ENCODE results near the gene ERFL.

ERFL gene

DNA sequence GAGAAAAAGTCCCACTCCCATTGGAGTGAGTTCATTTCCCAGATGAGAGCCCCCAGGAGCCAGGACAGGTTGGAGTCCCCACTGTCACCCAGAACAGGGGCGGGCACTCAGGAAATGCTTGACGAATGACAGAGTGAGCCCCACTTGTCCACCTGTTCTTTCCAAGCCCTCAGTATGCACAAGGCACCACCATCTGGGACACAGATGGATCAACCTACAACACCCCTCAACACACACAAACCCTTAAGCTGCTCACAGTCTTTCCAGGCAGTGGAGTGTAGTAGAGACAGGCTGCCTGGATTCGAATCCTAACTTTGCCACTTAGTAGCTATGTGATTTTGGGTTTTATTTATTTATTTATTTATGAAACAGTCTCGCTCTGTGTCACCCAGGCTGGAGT, 37.3 kb downstream of the ERFL start:
- H3K4me1 ChIP-seq (ENCODE audit: low read length) = peaks cover 34% of the 10 kb centered on the region
- H3K27me3 ChIP-seq (ENCODE audit: low read depth, low read length) = no peaks in the 10 kb centered on the region
- no peak for TF ChIP-seq EZH2phosphoT487 (IDR thresholded peaks at IDR 0.05; ENCODE audit: low read depth)
- TF ChIP-seq, protein P1, sequence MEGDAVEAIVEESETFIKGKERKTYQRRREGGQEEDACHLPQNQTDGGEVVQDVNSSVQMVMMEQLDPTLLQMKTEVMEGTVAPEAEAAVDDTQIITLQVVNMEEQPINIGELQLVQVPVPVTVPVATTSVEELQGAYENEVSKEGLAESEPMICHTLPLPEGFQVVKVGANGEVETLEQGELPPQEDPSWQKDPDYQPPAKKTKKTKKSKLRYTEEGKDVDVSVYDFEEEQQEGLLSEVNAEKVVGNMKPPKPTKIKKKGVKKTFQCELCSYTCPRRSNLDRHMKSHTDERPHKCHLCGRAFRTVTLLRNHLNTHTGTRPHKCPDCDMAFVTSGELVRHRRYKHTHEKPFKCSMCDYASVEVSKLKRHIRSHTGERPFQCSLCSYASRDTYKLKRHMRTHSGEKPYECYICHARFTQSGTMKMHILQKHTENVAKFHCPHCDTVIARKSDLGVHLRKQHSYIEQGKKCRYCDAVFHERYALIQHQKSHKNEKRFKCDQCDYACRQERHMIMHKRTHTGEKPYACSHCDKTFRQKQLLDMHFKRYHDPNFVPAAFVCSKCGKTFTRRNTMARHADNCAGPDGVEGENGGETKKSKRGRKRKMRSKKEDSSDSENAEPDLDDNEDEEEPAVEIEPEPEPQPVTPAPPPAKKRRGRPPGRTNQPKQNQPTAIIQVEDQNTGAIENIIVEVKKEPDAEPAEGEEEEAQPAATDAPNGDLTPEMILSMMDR (IDR thresholded peaks at IDR 0.05; ENCODE audit: low read depth, low read length) = no peak
- H3K4me3 ChIP-seq (ENCODE audit: low read length) = no peak overlapping the region
- no peaks in the 10 kb centered on the region for H3K9me3 ChIP-seq (ENCODE audit: insufficient read depth, low read length)
- H3K79me2 ChIP-seq (ENCODE audit: low read length) = peaks cover 13% of the 10 kb centered on the region
- H3K36me3 ChIP-seq (replicated peaks; ENCODE audit: low read depth, low read length) = peaks cover 22% of the 10 kb centered on the region
- no peak overlapping the region for H3K27ac ChIP-seq (ENCODE audit: low read length)
- H3K9ac ChIP-seq (ENCODE audit: low read length) = no peak overlapping the region
- H4K20me1 ChIP-seq (ENCODE audit: insufficient read depth, low read length) = peaks cover 17% of the 10 kb centered on the region
- no peak overlapping the region for H2AFZ ChIP-seq (ENCODE audit: low read depth, low read length)
- no peak overlapping the region for H3K4me2 ChIP-seq (ENCODE audit: low read length)

DNA sequence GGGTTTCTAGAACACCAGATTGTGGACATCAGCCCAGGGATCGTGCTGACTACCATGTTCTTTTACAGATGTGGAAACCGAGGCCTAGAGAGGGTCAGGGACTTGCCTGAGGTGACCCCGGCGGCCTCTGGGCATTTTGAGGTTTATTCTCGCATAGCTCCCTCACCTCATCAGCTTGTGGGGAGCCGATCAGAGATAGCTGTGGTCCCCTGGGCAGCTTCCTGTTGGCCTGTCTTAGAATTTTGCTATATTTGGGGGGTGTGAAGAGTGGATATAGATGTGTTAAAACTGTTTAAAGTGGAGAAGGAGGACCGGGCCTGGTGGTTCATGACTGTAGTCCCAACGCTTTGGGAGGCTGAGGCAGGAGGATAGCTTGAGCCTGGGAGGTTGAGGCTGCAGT, 38.4 kb downstream of the ERFL start:
- peaks cover 21% of the 10 kb centered on the region for H3K79me2 ChIP-seq (ENCODE audit: low read length)
- H3K36me3 ChIP-seq (replicated peaks; ENCODE audit: low read depth, low read length) = peaks cover 17% of the 10 kb centered on the region
- peaks cover 17% of the 10 kb centered on the region for H4K20me1 ChIP-seq (ENCODE audit: insufficient read depth, low read length)

DNA sequence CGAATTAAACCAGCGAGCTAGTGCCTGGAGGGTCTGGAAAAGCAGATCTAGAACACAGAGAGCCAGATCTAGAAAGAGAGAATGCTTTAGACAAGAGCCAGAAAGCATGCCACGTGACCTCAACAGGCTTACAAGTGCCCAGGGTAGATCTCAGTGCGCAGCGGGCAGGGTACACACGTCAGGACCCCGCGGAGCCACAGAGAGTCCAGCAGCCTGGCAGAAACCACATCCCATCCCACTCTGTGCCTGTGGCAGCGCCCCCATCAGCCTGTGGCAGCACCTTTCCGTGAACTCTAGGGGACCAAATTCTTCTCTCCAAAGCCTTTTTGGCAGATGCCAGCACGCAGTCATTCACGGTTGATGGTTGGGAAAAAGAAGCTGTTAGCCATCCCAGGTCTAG, 39.3 kb downstream of the ERFL start:
- Histone ChIP-seq H3K9me3 (ENCODE audit: insufficient read depth, low read length) (no peaks in the 10 kb centered on the region), H3K36me3 (replicated peaks; ENCODE audit: low read depth, low read length) (peaks cover 17% of the 10 kb centered on the region), H4K20me1 (ENCODE audit: insufficient read depth, low read length) (peaks cover 17% of the 10 kb centered on the region), H3K27me3 (ENCODE audit: low read depth, low read length) (no peaks in the 10 kb centered on the region), H3K9ac (ENCODE audit: low read length) (no peak overlapping the region), H3K4me2 (ENCODE audit: low read length) (no peak overlapping the region), H3K4me1 (ENCODE audit: low read length) (peaks cover 26% of the 10 kb centered on the region), H2AFZ (ENCODE audit: low read depth, low read length) (no peak overlapping the region), H3K4me3 (ENCODE audit: low read length) (no peak overlapping the region), H3K27ac (ENCODE audit: low read length) (no peak overlapping the region), H3K79me2 (ENCODE audit: low read length) (peaks cover 28% of the 10 kb centered on the region)
- TF ChIP-seq, protein P1 (IDR thresholded peaks at IDR 0.05; ENCODE audit: low read depth, low read length) = no peak
- no peak for TF ChIP-seq EZH2phosphoT487 (IDR thresholded peaks at IDR 0.05; ENCODE audit: low read depth)

More for the DNA sequence above, 38.4 kb downstream of the ERFL start:
- Histone ChIP-seq H3K4me2 (ENCODE audit: low read length) (no peak overlapping the region), H3K9me3 (ENCODE audit: insufficient read depth, low read length) (no peaks in the 10 kb centered on the region), H2AFZ (ENCODE audit: low read depth, low read length) (no peak overlapping the region), H3K27me3 (ENCODE audit: low read depth, low read length) (no peaks in the 10 kb centered on the region), H3K27ac (ENCODE audit: low read length) (no peak overlapping the region), H3K4me3 (ENCODE audit: low read length) (no peak overlapping the region), H3K9ac (ENCODE audit: low read length) (no peak overlapping the region), H3K4me1 (ENCODE audit: low read length) (peaks cover 33% of the 10 kb centered on the region)
- TF ChIP-seq, protein P1 (IDR thresholded peaks at IDR 0.05; ENCODE audit: low read depth, low read length) = no peak
- no peak for TF ChIP-seq EZH2phosphoT487 (IDR thresholded peaks at IDR 0.05; ENCODE audit: low read depth)

DNA sequence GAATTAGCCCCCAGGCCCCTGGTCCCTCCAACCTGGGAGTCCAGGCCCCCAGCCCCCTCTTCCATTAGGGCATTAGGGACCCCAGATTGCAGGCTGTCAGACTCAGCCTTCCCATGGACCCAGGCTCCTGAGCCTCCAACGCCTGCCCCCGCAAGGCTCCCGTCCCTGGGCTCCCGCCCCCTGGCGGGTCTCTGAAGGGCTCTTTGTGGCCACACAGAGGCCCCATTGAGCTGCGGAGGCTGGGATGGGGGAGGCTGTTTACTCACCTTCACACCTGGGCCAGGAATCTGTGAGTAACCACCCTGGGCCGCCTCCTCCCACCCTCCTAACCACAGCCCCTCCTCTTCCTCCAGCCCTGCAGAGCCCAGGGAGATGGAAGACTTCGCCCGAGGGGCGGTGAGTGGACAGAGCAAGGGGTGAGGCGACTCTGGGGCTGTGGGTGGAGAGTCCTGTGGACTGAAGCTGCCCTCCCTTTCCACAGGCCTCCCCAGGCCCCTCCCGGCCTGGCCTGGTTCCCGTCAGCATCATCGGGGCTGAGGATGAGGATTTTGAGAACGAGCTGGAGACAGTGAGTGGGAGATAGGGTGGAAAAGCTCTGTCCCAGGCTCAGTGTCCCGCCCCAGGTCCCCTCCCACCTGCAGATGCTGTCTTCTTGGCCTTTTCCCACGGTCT, 40.4 kb downstream of the ERFL start:
- Histone ChIP-seq H4K20me1 (ENCODE audit: insufficient read depth, low read length) (peaks cover 17% of the 10 kb centered on the region), H3K79me2 (ENCODE audit: low read length) (peaks cover 35% of the 10 kb centered on the region), H3K4me3 (ENCODE audit: low read length) (no peak overlapping the region)

More for the DNA sequence above, 40.4 kb downstream of the ERFL start:
- Histone ChIP-seq H3K4me1 (ENCODE audit: low read length) (peaks cover 23% of the 10 kb centered on the region), H3K4me2 (ENCODE audit: low read length) (peak overlapping the region; percentile 35; the same call in 1 of the 2 replicates), H3K27me3 (ENCODE audit: low read depth, low read length) (no peaks in the 10 kb centered on the region), H3K9ac (ENCODE audit: low read length) (no peak overlapping the region), H2AFZ (ENCODE audit: low read depth, low read length) (no peak overlapping the region), H3K9me3 (ENCODE audit: insufficient read depth, low read length) (no peaks in the 10 kb centered on the region), H3K36me3 (replicated peaks; ENCODE audit: low read depth, low read length) (peaks cover 15% of the 10 kb centered on the region), H3K27ac (ENCODE audit: low read length) (no peak overlapping the region)
- no peak for TF ChIP-seq EZH2phosphoT487 (IDR thresholded peaks at IDR 0.05; ENCODE audit: low read depth)
- TF ChIP-seq, protein P1 (IDR thresholded peaks at IDR 0.05; ENCODE audit: low read depth, low read length) = peak; percentile 16; the same call in 1 of the 2 replicates

Measured in OCI-LY3 (cell line).